GM19193 (cell line): Measurements from ENCODE around the gene CAVIN4.

Experiments
- POLR2A ChIP-seq: IDR thresholded peaks from 4 replicates; pipeline ENCODE4 v1.6.1; 2011; ENCODE audit not compliant: insufficient read depth, insufficient read length; ENCODE audit errors: extremely low read depth

CAVIN4 gene

GRCh38 chr9:100602342-100602801 is 24.5 kb downstream of the CAVIN4 start:
- no peak for TF ChIP-seq POLR2A

GRCh38 chr9:100605405-100605804 is 27.5 kb downstream of the CAVIN4 start:
- no peak for TF ChIP-seq POLR2A

GRCh38 chr9:100619194-100619593 is 41.3 kb downstream of the CAVIN4 start:
- no peak for TF ChIP-seq POLR2A

GRCh38 chr9:100619665-100620064 is 41.8 kb downstream of the CAVIN4 start:
- no peak for TF ChIP-seq POLR2A

GRCh38 chr9:100623969-100624368 is 46.1 kb downstream of the CAVIN4 start:
- TF ChIP-seq POLR2A, result no peak

- no peak for TF ChIP-seq POLR2A
Observed at GRCh38 chr9:100626949-100627348, 49.1 kb downstream of the CAVIN4 start.

- no peak for TF ChIP-seq POLR2A
Observed at GRCh38 chr9:100637787-100638186, 59.9 kb downstream of the CAVIN4 start.
